Measurements from ENCODE around the gene TMEM255B. TPM values are rescaled to one million over a fixed set of nuclear protein-coding genes. Genes with fewer than 3 reads are reported as not detected.
A peak's percentile ranks its signal among the peaks of the same experiment; 100 is the strongest.

The TMEM255B gene
- total and polyA plus RNA-seq, 9 of the 15 experiments (the other 6 are each of a cell fraction or from before 2014, with no cell fraction given): 0.01 to 0.75 (median 0.23) TPM

- peak overlapping the region in 1 of 2 experiments; percentile 81; a peak in 2 of 4 replicates for H3K9ac ChIP-seq (ENCODE audit: insufficient read depth in 1 of 2, low read depth in 2 of 2, low read length in 2 of 2)
- no TSS peak for BruUV-seq (replicated peaks)
- TF ChIP-seq NR2C1 (IDR thresholded peaks at IDR 0.05) (no peak; the same call in 1 of the 2 replicates), NR2C1 (tag; IDR thresholded peaks at IDR 0.05) (0 out of 2 replicates have a peak, but pooled peaks have one; percentile 14), KLF13 (tag; IDR thresholded peaks at IDR 0.05; ENCODE audit: borderline replicate concordance, low read depth) (no peak), ZNF232 (CRISPR knock-in tag; IDR thresholded peaks at IDR 0.05) (no peak), NRF1 (conservative IDR thresholded peaks at IDR 0.05 in 1 of 2, IDR thresholded peaks at IDR 0.05 in 1 of 2) (no peak), ZNF551 (CRISPR knock-in tag; IDR thresholded peaks at IDR 0.05) (no peak), TRIM24 (IDR thresholded peaks at IDR 0.05) (no peak), NR2C2 (CRISPR knock-in tag; IDR thresholded peaks at IDR 0.05) (no peak), NR2C2 (tag; IDR thresholded peaks at IDR 0.05) (peak; percentile 60)
- TF ChIP-seq, protein P1, sequence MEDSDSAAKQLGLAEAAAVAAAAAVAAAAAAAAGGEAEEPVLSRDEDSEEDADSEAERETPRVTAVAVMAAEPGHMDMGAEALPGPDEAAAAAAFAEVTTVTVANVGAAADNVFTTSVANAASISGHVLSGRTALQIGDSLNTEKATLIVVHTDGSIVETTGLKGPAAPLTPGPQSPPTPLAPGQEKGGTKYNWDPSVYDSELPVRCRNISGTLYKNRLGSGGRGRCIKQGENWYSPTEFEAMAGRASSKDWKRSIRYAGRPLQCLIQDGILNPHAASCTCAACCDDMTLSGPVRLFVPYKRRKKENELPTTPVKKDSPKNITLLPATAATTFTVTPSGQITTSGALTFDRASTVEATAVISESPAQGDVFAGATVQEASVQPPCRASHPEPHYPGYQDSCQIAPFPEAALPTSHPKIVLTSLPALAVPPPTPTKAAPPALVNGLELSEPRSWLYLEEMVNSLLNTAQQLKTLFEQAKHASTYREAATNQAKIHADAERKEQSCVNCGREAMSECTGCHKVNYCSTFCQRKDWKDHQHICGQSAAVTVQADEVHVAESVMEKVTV (CRISPR knock-in tag; IDR thresholded peaks at IDR 0.05): no peak
- TF ChIP-seq, protein P2, sequence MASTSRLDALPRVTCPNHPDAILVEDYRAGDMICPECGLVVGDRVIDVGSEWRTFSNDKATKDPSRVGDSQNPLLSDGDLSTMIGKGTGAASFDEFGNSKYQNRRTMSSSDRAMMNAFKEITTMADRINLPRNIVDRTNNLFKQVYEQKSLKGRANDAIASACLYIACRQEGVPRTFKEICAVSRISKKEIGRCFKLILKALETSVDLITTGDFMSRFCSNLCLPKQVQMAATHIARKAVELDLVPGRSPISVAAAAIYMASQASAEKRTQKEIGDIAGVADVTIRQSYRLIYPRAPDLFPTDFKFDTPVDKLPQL (IDR thresholded peaks at IDR 0.05; ENCODE audit: extremely low read depth, insufficient read length): no peak
- in situ Hi-C loops (cut with MboI): no loop called here
- CTCF ChIA-PET (ENCODE audit: low intra/inter-chr PET ratio): no interaction called here
- no peak overlapping the region for H3K4me3 ChIP-seq
- H2AFZ ChIP-seq (ENCODE audit: low read depth, low read length): no peak overlapping the region
- no peaks in the 10 kb centered on the region for H3K9me1 ChIP-seq (ENCODE audit: control insufficient read depth, insufficient read depth, low read length)
- FAIRE-seq (no peak), DNase-seq (ENCODE audit: extremely low read depth in 1 of 4, low spot score in 3 of 4) (peak in 1 of 4 experiments; percentile 24), ATAC-seq (peak; percentile 55)
- whole genome bisulfite sequencing (ENCODE audit: insufficient coverage, low coverage, missing lambda C conversion rate): 52% methylated on average over 19 of the region's 22 CpGs
- no peaks in the 10 kb centered on the region for H3K36me3 ChIP-seq (ENCODE audit: control insufficient read depth, insufficient read depth, low read length)
- H3K9me3 ChIP-seq (replicated peaks; ENCODE audit: control insufficient read depth, insufficient read depth, low read depth, low read length): no peaks in the 10 kb centered on the region
- H3K4me1 ChIP-seq (replicated peaks in 1 of 2; ENCODE audit: control insufficient read depth in 2 of 2, insufficient read depth in 2 of 2, low read length in 2 of 2): peaks cover 24 to 55% of the 10 kb centered on the region in 2 experiments
- H3K27ac ChIP-seq (ENCODE audit: extremely low read depth, low read depth, low read length): peak overlapping the region; percentile 41; the same call in 2 of the 3 replicates
- peak overlapping the region; percentile 57 for H3K4me2 ChIP-seq (ENCODE audit: insufficient read depth, low read length)
- H3K79me2 ChIP-seq (ENCODE audit: control insufficient read depth, insufficient read depth, low read length): peaks cover 11% of the 10 kb centered on the region; the same call in 2 of the 3 replicates
- no peaks in the 10 kb centered on the region for H4K20me1 ChIP-seq (replicated peaks; ENCODE audit: control insufficient read depth, insufficient read depth, low read length)
- POLR2A ChIA-PET: interaction anchor here (0.6 kb wide), 1 partner anchor 458 kb away, joined by 3 read pairs; no protein-coding TSS in a partner anchor
- intact Hi-C loops (cut with micrococcal nuclease): no loop called here
- no peaks in the 10 kb centered on the region for H3K27me3 ChIP-seq (ENCODE audit: control insufficient read depth in 2 of 2, insufficient read depth in 2 of 2, low read length in 2 of 2)
Observed at GRCh38 chr13:113852536-113853517, 93.8 kb downstream of the TMEM255B start.
